NCI-H2227 (cell line): ENCODE data around the gene CD248.
"Not testable (repeated sequence)": the region's sequence is repeated elsewhere in the genome, so short reads cannot be mapped to it uniquely, and the experiment has no call there.

Experiments used
- DNase-seq: peaks from one replicate; lab custom pipeline; 2025; ENCODE audit not compliant: unreplicated experiment; lab: John Stamatoyannopoulos, UW

CD248 gene

DNA sequence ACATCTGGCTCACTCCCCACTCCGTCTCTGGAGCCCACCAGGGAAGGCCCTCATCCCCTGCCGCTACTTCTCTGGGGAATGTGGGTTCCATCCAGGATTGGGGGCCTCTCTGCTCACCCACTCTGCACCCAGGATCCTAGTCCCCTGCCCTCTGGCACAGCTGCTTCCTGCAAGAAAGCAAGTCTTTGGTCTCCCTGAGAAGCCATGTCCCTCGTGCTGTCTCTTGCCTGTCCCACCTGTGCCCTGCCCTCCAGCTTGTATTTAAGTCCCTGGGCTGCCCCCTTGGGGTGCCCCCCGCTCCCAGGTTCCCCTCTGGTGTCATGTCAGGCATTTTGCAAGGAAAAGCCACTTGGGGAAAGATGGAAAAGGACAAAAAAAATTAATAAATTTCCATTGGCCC, 39.8 kb downstream of the CD248 start:
- not testable (repeated sequence) for DNase-seq

DNA sequence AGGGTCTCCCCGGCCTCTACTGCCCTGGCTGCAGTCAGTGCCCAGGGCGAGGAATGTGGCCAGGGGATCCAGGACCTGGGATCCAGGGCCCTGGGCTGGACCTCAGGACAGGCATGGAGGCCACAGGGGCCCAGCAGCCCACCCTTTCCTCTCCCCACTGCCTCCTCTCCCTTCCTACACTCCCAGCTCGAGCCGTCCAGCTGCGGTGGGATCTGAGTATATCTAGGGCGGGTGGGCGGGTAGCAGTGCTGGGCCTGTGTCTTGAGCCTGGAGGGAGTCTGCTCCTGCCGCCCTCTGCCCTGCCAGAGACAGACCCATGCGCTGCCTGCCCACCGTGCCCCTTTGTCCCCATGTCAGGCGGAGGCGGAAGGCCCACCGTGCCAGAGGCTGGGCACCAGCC, 40.2 kb downstream of the CD248 start:
- not testable (repeated sequence) for DNase-seq

- no peak for DNase-seq
These were observed 40.7 kb downstream of the CD248 start for GRCh38 chr11:66275984-66276612.

DNA sequence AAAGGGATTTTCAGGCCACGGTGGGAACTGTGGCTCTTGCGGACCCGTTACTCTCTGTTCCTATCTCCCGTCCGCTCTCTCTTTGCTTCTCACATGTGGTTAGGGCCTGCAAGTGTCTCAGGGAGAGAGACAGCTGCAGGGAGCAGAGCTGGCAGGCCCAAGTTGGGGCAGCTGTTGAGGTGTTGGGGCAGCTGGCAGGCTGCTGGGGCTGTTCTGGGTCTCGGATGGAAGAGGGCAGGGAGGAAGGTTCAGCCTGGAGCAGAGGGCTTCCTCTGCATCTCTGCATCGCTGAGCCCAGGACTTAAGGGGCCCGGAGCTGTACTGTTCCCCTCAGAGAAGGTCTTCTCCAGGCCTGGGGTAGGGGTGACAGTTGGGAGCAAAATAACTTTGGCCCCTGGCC, 41.4 kb downstream of the CD248 start:
- no peak for DNase-seq

- DNase-seq = no peak
These were observed 42.6 kb downstream of the CD248 start for GRCh38 chr11:66274219-66274618.

DNA sequence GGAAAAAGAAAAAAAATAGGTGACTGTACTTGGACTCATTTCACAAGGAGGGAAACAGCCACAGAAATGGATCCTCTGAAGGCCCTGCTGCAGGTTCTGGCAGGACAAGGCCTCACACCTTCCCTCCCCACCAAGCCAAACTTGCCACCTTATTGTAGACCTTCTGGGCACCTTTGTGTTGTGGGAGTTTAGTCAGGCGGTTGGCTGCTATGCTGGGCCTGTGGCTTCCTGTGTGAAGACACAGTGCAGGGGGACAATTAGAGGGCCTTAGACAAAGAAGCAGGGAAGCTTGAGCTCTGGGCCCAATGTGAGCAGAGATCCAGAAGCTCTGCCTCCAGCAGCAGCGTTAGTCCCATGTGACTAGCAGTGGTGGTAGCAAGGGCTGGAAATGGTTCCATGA, 44.2 kb downstream of the CD248 start:
- no peak for DNase-seq

DNA sequence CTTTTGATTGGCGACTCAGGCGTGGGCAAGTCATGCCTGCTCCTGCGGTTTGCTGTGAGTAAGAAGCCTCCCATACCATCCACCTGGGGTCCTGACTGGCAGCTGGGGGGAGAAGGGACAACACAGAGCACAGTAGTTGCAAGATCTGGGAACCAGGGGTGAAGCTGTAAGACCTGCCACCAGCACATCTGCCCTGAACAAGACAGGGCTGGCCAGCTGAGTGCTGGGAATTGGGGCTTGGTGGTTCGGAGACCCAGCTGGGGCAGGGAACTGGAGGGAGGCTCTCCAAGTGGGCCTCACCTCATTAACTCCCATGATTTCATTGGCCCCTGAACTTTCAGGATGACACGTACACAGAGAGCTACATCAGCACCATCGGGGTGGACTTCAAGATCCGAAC, 45.0 kb downstream of the CD248 start:
- no peak for DNase-seq

DNA sequence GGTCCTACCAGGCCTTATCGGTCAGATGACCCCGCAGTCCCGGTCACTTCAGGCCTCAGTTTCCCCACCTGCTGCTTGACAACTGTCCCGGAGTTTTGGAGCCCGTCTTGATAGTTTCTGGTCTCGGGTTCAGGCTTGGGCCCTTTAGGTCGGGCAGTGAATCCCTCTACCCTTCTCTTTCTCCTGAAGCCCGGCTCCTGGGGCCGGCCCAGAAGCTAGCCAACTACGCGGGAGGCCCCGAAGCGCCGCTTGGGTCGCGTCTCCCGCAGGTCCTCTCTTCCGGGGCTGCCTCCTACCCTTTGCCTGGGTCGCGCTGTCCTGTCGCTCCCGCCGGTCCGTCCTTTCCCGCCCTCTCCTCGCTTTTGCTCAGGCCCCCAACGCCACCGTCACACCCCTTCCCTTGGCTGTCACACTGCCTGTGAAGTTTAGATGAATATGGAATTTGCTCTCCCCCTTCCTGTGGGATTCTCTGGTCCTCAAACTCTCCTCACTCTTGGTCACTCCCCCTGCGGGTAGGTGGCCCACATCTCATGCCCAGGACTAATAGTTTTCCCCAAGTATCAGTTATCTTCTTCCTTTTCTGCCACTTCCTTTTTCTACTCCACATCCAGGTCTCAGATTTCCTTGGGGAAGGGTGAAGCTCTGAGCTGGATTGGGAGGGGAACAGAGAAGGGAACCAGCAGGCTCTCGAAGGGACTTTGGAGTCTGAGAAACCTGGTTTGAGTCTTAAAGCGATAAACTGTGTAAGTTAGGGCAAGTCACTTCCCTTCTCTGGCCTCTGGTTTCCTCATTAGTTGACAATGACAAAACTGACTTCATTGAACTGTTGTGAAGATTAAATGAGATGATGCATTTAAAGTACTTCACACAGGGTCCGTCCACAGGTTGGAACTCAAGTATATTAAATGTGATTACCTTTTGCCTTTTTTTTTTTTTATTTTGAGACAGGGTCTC, 47.6 kb downstream of the CD248 start:
- DNase-seq = peak; percentile 58

- DNase-seq = peak; percentile 100
These were observed 48.4 kb downstream of the CD248 start, which contains the start of gene RAB1B for GRCh38 chr11:66268244-66268951. TSS of gene RAB1B (plus strand) at chr11:66268639. CDS start at chr11:66268680, 41 bp downstream.

- peak; percentile 90 for DNase-seq
These were observed 49.2 kb downstream of the CD248 start for GRCh38 chr11:66267379-66268243.

GRCh38 chr11:66267039-66267378, 49.8 kb downstream of the CD248 start:
- no peak for DNase-seq

DNA sequence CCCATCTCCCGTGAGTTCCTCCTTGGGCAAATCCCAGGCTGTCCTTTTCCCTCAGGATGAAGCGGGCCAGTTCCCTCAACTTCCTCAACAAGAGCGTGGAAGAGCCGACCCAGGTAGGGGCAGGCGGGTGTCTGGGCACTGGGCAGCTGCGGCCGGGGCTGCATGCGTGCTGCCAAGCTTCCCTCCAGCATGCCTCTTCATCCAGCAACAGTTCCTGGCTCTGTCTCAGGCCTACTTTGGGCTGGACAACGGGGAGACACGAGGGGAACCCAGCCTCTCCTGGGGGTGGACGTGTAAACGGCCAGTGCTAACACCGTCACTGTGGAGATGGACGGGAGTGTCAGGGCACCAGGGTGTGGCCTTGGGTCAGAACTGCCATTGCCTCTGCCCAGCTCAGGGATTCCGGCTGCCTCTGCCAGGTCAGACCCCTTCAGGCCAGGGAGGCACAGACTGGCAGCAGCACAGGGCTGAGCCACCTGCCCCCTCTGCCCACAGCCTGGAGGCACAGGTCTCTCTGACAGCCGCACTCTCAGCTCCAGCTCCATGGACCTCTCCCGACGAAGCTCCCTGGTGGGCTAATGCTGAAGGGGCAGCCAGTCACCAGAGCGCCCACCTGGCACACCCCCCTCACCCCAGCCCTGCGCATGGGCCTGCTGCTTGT, 50.3 kb downstream of the CD248 start:
- DNase-seq = no peak

DNA sequence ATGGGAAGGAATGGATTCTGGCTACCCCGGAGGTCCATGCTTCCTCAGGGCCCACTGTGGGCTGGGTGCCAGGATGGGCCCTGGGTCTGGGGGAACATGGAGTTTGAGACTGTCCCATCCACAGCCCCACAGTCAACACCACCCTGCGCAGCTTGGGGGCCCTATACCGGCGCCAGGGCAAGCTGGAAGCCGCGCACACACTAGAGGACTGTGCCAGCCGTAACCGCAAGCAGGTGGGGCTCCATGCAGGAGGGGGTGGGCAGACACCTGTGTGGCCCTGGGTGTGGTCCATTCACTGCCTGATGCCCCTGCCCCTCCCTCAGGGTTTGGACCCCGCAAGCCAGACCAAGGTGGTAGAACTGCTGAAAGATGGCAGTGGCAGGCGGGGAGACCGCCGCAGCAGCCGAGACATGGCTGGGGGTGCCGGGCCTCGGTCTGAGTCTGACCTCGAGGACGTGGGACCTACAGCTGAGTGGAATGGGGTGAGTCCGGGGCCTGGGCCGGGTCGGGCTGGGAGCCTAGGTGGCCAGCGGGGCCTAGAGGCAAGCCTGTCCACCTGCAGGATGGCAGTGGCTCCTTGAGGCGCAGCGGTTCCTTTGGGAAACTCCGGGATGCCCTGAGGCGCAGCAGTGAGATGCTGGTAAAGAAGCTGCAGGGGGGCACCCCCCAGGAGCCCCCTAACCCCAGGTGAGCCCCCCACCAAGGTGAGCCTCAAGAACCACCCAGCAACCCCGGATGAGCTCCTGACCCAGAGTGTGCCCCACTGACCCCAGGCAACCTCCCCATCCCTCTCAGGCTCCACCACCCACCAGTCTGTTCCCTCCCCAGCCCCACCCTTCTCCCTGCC, 51.1 kb downstream of the CD248 start:
- DNase-seq = no peak

DNA sequence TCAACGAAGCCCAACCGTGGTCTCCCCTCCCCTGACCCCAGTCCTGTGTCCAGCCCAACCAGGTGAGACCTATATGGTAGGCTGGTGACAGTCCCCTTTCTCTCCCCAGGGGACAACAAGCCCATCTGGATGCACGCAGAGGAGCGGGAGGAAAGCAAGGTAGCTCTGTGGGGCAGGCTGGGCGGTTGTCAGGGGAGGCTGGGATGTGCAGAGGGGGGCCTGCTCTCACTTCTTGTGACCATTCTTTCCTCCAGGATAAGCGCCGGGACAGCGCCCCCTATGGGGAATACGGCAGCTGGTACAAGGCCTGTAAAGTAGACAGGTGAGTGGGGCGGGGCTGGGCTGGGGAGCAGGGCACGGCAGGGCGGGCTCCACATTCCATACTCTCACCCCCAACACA, 51.9 kb downstream of the CD248 start:
- DNase-seq = peak; percentile 25
